HG03571 (cell line): ENCODE measurements around the gene POLR2E.

Source experiments
- ATAC-seq: cut with Tn5 transposase; IDR thresholded peaks from one replicate; pipeline ENCODE4 v1.9.1; 2021; ENCODE audit not compliant: unreplicated experiment

Gene POLR2E

GRCh38 chr19:1098177-1099051 lies 3.2 kb upstream of the POLR2E start:
- no peak for ATAC-seq

- no peak for ATAC-seq
Measured at GRCh38 chr19:1097810-1098176, 2.6 kb upstream of the POLR2E start.

- no peak for ATAC-seq
Measured at GRCh38 chr19:1094655-1094977, 559 bp downstream of the POLR2E start.

GRCh38 chr19:1093811-1094553 lies 1.2 kb downstream of the POLR2E start:
- no peak for ATAC-seq

- no peak for ATAC-seq
Measured at GRCh38 chr19:1093330-1093729, 1.8 kb downstream of the POLR2E start.

- no peak for ATAC-seq
Measured at GRCh38 chr19:1091544-1092175, 3.5 kb downstream of the POLR2E start.

- ATAC-seq: no peak
Measured at GRCh38 chr19:1090731-1091543, 4.2 kb downstream of the POLR2E start.

GRCh38 chr19:1089891-1090290 lies 5.3 kb downstream of the POLR2E start:
- ATAC-seq: no peak

- no peak for ATAC-seq
Measured at GRCh38 chr19:1089126-1089771, 5.9 kb downstream of the POLR2E start.

GRCh38 chr19:1088416-1089010 lies 6.7 kb downstream of the POLR2E start:
- ATAC-seq: no peak

- ATAC-seq: no peak
Measured at GRCh38 chr19:1087813-1088415, 7.3 kb downstream of the POLR2E start.

GRCh38 chr19:1086613-1087012 lies 8.6 kb downstream of the POLR2E start:
- ATAC-seq: no peak

- no peak for ATAC-seq
Measured at GRCh38 chr19:1085676-1086442, 9.3 kb downstream of the POLR2E start.

GRCh38 chr19:1085053-1085658 lies 10.0 kb downstream of the POLR2E start:
- ATAC-seq: no peak

- no peak for ATAC-seq
Measured at GRCh38 chr19:1084024-1084868, 10.9 kb downstream of the POLR2E start.

- ATAC-seq: no peak
Measured at GRCh38 chr19:1082928-1083816, 12.0 kb downstream of the POLR2E start.
